Neural cell (in vitro differentiated cells): ENCODE results near the gene MPZL1. TPM values are rescaled to one million over a fixed set of nuclear protein-coding genes. Genes with fewer than 3 reads are reported as not detected.

Source experiments
- H2AFZ ChIP-seq: fragments of 200-600, 300-800 bp; sonication (generic), shearing (Covaris generic); 2 replicates; pipeline ENCODE4 v1.6.0; 2014; ENCODE audit warnings: low read depth, mild to moderate bottlenecking, antibody characterized with exemption, low read length, moderate library complexity
- H3F3A ChIP-seq: fragments of 200-600 bp; shearing (Covaris generic); 2 replicates; pipeline ENCODE4 v1.6.1; 2016; ENCODE audit warnings: mild to moderate bottlenecking, moderate library complexity, mixed read lengths, antibody characterized with exemption, low read length; ENCODE audit not compliant: insufficient read depth, poor library complexity, severe bottlenecking
- H3K27ac ChIP-seq: fragments of 200-600, 300-800 bp; sonication (generic), shearing (Covaris generic); 2 replicates; pipeline ENCODE4 v1.5.1; 2014; ENCODE audit warnings: mild to moderate bottlenecking, low read length, moderate library complexity
- H3K27me3 ChIP-seq: fragments of 300-800, 200-600 bp; sonication (generic), shearing (Covaris generic); 2 replicates; pipeline ENCODE4 v1.6.0; 2014; ENCODE audit warnings: mild to moderate bottlenecking, low read depth, low read length, moderate library complexity; ENCODE audit not compliant: insufficient read depth
- H3K36me3 ChIP-seq: fragments of 300-800, 200-600 bp; sonication (generic), shearing (Covaris generic); 2 replicates; pipeline ENCODE4 v1.5.1; 2014; ENCODE audit warnings: mild to moderate bottlenecking, antibody characterized with exemption, low read length, moderate library complexity; ENCODE audit not compliant: insufficient read depth
- H3K4me2 ChIP-seq: fragments of 300-800, 200-600 bp; sonication (generic), shearing (Covaris generic); 2 replicates; pipeline ENCODE4 v1.6.0; 2014; ENCODE audit warnings: mild to moderate bottlenecking, low read length
- H3K4me3 ChIP-seq: fragments of 300-800, 200-600 bp; sonication (generic), shearing (Covaris generic); 2 replicates; pipeline ENCODE4 v1.5.1; 2014; ENCODE audit warnings: mild to moderate bottlenecking, low read length, moderate library complexity
- H3K79me2 ChIP-seq: fragments of 200-600 bp; shearing (Covaris generic); replicated peaks from 2 replicates; pipeline ENCODE4 v1.6.0; 2014; ENCODE audit warnings: mild to moderate bottlenecking, low read length, moderate library complexity; ENCODE audit not compliant: insufficient read depth
- H3K9ac ChIP-seq: fragments of 300-800, 200-600 bp; sonication (generic), shearing (Covaris generic); 2 replicates; pipeline ENCODE4 v1.6.1; 2016; ENCODE audit warnings: mild to moderate bottlenecking, low read length, mixed read lengths
- H3K9me2 ChIP-seq: fragments of 200-600 bp; shearing (Covaris generic); 2 replicates; pipeline ENCODE4 v1.6.1; 2016; ENCODE audit warnings: mild to moderate bottlenecking, low read length, mixed read lengths; ENCODE audit not compliant: insufficient read depth
- H3K9me3 ChIP-seq: fragments of 200-600, 300-800 bp; sonication (generic), shearing (Covaris generic); 2 replicates; pipeline ENCODE4 v1.6.1; 2016; ENCODE audit warnings: mild to moderate bottlenecking, mixed run types, low read length, moderate library complexity, mixed read lengths
- H4K20me1 ChIP-seq: fragments of 200-600 bp; shearing (Covaris generic); 2 replicates; pipeline ENCODE4 v1.6.1; 2016; ENCODE audit warnings: mild to moderate bottlenecking, mixed run types; ENCODE audit not compliant: insufficient read depth
- EP300 ChIP-seq: fragments of 450-650 bp; conservative IDR thresholded peaks from 2 replicates; pipeline ENCODE4 v1.6.1; 2014; ENCODE audit warnings: antibody characterized with exemption, mild to moderate bottlenecking, moderate library complexity; ENCODE audit not compliant: poor library complexity, severe bottlenecking
- EZH2 ChIP-seq: fragments of 200-600, 300-800 bp; shearing (Covaris generic), sonication (generic); IDR thresholded peaks from 2 replicates; pipeline ENCODE4 v1.6.1; 2014; ENCODE audit warnings: antibody characterized with exemption, low read length, borderline replicate concordance, mild to moderate bottlenecking; ENCODE audit not compliant: insufficient read depth, poor library complexity, severe bottlenecking
- MXI1 ChIP-seq: fragments of 450-650 bp; conservative IDR thresholded peaks from 2 replicates; pipeline ENCODE4 v1.6.1; 2014; ENCODE audit warnings: antibody characterized with exemption, mild to moderate bottlenecking; ENCODE audit not compliant: poor library complexity, severe bottlenecking
- POLR2AphosphoS5 ChIP-seq: IDR thresholded peaks from 2 replicates; pipeline ENCODE4 v1.6.1; 2012
- RAD21 ChIP-seq: fragments of 450-650 bp; conservative IDR thresholded peaks from 2 replicates; pipeline ENCODE4 v1.6.1; 2014; ENCODE audit warnings: antibody characterized with exemption, mild to moderate bottlenecking, moderate library complexity
- SMC3 ChIP-seq: fragments of 450-650 bp; conservative IDR thresholded peaks from 2 replicates; pipeline ENCODE4 v1.6.1; 2014; ENCODE audit warnings: antibody characterized with exemption, mild to moderate bottlenecking, moderate library complexity; ENCODE audit not compliant: poor library complexity
- TAF1 ChIP-seq: IDR thresholded peaks from 2 replicates; pipeline ENCODE4 v1.6.1; 2012; ENCODE audit warnings: low read depth
- polyA plus RNA-seq: library from polyadenylated mRNA; depleted of rRNA; stranded (reverse); fragments of >200 nt; gene quantifications from 2 replicates; pipeline ENCODE4 v1.2.3, GENCODE V29; 2014
- TF ChIP-seq, protein P1 (sequence below): IDR thresholded peaks from 2 replicates; pipeline ENCODE4 v1.6.1; 2012; ENCODE audit warnings: borderline replicate concordance
- TF ChIP-seq, protein P2 (sequence below): fragments of 450-650 bp; IDR thresholded peaks from 2 replicates; pipeline ENCODE4 v1.5.1; 2014; ENCODE audit warnings: antibody characterized with exemption, mild to moderate bottlenecking, moderate library complexity; ENCODE audit not compliant: poor library complexity, severe bottlenecking

MPZL1 gene
- polyA plus RNA-seq, 1 donor from 2014 or later: 167 TPM

DNA sequence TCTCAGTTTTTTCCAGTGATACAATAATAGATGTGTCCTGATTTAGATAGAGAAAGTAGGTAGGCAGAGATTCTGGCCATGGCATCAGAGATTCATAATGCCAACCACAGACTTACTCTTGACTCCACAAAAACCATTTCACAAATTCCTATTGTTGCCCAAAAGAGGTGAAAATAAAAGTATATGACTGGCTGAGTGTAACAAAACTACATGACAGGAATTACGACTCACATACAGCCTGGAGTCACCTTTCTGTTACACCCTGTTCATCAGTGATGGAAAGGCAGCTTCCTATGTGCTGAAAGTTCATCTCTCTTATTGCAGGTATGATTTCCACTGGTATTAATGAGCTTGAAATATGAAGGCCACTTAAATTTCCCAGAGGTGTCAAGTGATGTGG is 72.3 kb downstream of the MPZL1 start:
- H3K9ac ChIP-seq: no peak overlapping the region

DNA sequence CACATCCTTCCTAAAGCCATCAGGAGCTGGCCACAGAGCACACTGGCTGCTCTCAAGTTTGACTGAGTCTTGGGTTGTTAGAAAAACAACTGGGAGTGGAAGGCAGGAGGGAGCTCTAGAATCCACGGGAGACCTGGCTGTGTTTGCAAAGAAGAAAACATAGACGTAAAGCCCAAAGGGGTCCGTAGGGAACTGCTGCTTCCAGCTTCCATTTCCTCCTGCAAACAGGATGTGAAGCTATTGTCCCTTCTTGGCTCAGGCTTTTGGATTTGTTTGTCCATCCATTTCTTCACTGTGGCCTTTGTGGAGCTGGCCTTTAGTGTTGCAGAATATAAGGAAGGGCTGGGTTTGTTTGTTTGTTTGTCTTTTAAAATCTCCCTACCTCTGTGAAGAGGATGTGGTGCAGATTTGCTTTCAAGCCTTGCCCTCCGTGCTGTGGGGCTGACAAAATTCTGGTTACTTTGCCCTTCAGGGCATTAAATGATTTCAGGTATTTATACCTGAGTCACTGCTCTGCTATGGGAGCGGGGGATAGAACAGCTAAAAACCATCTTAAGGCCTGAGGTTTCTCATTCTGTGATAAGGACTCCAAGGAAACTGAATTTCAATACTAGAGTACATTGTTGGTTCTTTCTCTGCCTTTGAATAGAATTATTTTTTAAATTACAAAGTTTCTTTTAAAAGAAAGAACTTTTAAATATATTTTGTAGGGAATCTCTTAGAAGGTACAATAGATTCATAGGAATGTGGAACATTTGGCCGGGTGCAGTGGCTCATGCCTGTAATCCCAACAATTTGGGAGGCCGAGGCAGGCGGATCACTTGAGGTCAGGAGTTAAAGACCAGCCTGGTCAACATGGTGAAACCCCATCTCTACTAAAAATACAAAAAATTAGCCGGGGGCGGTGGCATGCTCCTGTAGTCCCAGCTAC is 74.3 kb downstream of the MPZL1 start:
- Histone ChIP-seq H4K20me1 (no peaks in the 10 kb centered on the region), H3K27ac (no peak overlapping the region), H3K4me2 (no peak overlapping the region)
- TF ChIP-seq EZH2: no peak
- no peak for TF ChIP-seq SMC3
- TF ChIP-seq, protein P1, sequence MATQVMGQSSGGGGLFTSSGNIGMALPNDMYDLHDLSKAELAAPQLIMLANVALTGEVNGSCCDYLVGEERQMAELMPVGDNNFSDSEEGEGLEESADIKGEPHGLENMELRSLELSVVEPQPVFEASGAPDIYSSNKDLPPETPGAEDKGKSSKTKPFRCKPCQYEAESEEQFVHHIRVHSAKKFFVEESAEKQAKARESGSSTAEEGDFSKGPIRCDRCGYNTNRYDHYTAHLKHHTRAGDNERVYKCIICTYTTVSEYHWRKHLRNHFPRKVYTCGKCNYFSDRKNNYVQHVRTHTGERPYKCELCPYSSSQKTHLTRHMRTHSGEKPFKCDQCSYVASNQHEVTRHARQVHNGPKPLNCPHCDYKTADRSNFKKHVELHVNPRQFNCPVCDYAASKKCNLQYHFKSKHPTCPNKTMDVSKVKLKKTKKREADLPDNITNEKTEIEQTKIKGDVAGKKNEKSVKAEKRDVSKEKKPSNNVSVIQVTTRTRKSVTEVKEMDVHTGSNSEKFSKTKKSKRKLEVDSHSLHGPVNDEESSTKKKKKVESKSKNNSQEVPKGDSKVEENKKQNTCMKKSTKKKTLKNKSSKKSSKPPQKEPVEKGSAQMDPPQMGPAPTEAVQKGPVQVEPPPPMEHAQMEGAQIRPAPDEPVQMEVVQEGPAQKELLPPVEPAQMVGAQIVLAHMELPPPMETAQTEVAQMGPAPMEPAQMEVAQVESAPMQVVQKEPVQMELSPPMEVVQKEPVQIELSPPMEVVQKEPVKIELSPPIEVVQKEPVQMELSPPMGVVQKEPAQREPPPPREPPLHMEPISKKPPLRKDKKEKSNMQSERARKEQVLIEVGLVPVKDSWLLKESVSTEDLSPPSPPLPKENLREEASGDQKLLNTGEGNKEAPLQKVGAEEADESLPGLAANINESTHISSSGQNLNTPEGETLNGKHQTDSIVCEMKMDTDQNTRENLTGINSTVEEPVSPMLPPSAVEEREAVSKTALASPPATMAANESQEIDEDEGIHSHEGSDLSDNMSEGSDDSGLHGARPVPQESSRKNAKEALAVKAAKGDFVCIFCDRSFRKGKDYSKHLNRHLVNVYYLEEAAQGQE: no peak
- TF ChIP-seq, protein P2, sequence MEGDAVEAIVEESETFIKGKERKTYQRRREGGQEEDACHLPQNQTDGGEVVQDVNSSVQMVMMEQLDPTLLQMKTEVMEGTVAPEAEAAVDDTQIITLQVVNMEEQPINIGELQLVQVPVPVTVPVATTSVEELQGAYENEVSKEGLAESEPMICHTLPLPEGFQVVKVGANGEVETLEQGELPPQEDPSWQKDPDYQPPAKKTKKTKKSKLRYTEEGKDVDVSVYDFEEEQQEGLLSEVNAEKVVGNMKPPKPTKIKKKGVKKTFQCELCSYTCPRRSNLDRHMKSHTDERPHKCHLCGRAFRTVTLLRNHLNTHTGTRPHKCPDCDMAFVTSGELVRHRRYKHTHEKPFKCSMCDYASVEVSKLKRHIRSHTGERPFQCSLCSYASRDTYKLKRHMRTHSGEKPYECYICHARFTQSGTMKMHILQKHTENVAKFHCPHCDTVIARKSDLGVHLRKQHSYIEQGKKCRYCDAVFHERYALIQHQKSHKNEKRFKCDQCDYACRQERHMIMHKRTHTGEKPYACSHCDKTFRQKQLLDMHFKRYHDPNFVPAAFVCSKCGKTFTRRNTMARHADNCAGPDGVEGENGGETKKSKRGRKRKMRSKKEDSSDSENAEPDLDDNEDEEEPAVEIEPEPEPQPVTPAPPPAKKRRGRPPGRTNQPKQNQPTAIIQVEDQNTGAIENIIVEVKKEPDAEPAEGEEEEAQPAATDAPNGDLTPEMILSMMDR: no peak
- TF ChIP-seq TAF1: no peak
- no peak for TF ChIP-seq MXI1
- TF ChIP-seq EP300: no peak
- TF ChIP-seq RAD21: no peak

More for the DNA sequence above, 72.3 kb downstream of the MPZL1 start:
- H3K9me2 ChIP-seq: no peaks in the 10 kb centered on the region
- H2AFZ ChIP-seq: no peak overlapping the region
- H3K27ac ChIP-seq: no peak overlapping the region
- no peaks in the 10 kb centered on the region for H3K36me3 ChIP-seq
- H3F3A ChIP-seq: no peaks in the 10 kb centered on the region
- H4K20me1 ChIP-seq: no peaks in the 10 kb centered on the region
- H3K9me3 ChIP-seq: no peaks in the 10 kb centered on the region
- no peak overlapping the region for H3K4me3 ChIP-seq
- H3K4me2 ChIP-seq: no peak overlapping the region
- no peaks in the 10 kb centered on the region for H3K79me2 ChIP-seq
- TF ChIP-seq RAD21 (no peak), SMC3 (no peak), MXI1 (no peak), TAF1 (no peak), POLR2AphosphoS5 (no peak), EZH2 (no peak), EP300 (no peak)
- TF ChIP-seq, protein P2: no peak
- TF ChIP-seq, protein P1: no peak
- H3K27me3 ChIP-seq: no peaks in the 10 kb centered on the region

More for the DNA sequence above, 74.3 kb downstream of the MPZL1 start:
- no peak overlapping the region for H3K4me3 ChIP-seq
- H3K36me3 ChIP-seq: no peaks in the 10 kb centered on the region
- no peaks in the 10 kb centered on the region for H3K9me3 ChIP-seq
- H3K9me2 ChIP-seq: no peaks in the 10 kb centered on the region
- H3K9ac ChIP-seq: no peak overlapping the region
- no peaks in the 10 kb centered on the region for H3K79me2 ChIP-seq
- no peaks in the 10 kb centered on the region for H3K27me3 ChIP-seq
- no peaks in the 10 kb centered on the region for H3F3A ChIP-seq
- no peak overlapping the region for H2AFZ ChIP-seq
